H1 (cell line): Measurements from ENCODE around the gene ITPKB. TPM values are rescaled to one million over a fixed set of nuclear protein-coding genes. Genes with fewer than 3 reads are reported as not detected.

ENCODE experiments used
- CTCF ChIA-PET: fragments of 300-600 bp; sonication (Branson Sonifier 250); formaldehyde crosslinking; loops from one replicate; lab custom pipeline; 2021; ENCODE audit not compliant: partially characterized antibody; lab: Charles Lee
- POLR2A ChIA-PET: fragments of 300-600 bp; sonication (Branson Sonifier 250); formaldehyde crosslinking; loops from one replicate; lab custom pipeline; 2021; ENCODE audit warnings: inconsistent platforms; ENCODE audit not compliant: partially characterized antibody; lab: Charles Lee
- DNase-seq, 2 experiments: peaks; one replicate each; pipeline versions ENCODE4 v3.0.0 to v3.0.0-alpha.2; 2010 to 2022; ENCODE audit warnings: low spot score in 2 of 2, low read depth in 1 of 2, mixed read lengths in 1 of 2
- FAIRE-seq: peaks from 2 replicates; lab custom pipeline; 2011; peaks lifted over from hg19 to GRCh38; lab: Jason Lieb, UNC
- H2AFZ ChIP-seq: 2 replicates; pipeline ENCODE4 v1.8.1; 2012; ENCODE audit warnings: low read length, inconsistent platforms
- H2AK5ac ChIP-seq: 2 replicates; pipeline ENCODE4 v1.6.1; 2013; ENCODE audit warnings: low read depth, low read length
- H2BK120ac ChIP-seq: replicated peaks from 2 replicates; pipeline ENCODE3; 2013; ENCODE audit warnings: low read depth, low read length, inconsistent platforms
- H2BK12ac ChIP-seq: 2 replicates; pipeline ENCODE4 v1.6.1; 2013; ENCODE audit warnings: low read depth, low read length
- H2BK15ac ChIP-seq: 2 replicates; pipeline ENCODE4 v1.6.1; 2013; ENCODE audit warnings: low read length
- H2BK20ac ChIP-seq: 2 replicates; pipeline ENCODE4 v1.6.1; 2013; ENCODE audit warnings: low read length
- H2BK5ac ChIP-seq: 2 replicates; pipeline ENCODE4 v1.6.1; 2013; ENCODE audit warnings: low read depth, low read length
- H3K14ac ChIP-seq: 2 replicates; pipeline ENCODE4 v1.6.1; 2013; ENCODE audit warnings: inconsistent platforms; ENCODE audit not compliant: insufficient read length
- H3K18ac ChIP-seq: 2 replicates; pipeline ENCODE4 v1.6.1; 2013; ENCODE audit warnings: low read length; ENCODE audit errors: extremely low read depth
- H3K23ac ChIP-seq: 2 replicates; pipeline ENCODE4 v1.6.1; 2013; ENCODE audit warnings: inconsistent platforms; ENCODE audit not compliant: insufficient read length
- H3K23me2 ChIP-seq: 2 replicates; pipeline ENCODE4 v1.6.1; 2013; ENCODE audit warnings: low read depth, low read length
- H3K27ac ChIP-seq: 2 replicates; pipeline ENCODE4 v1.6.1; 2011; ENCODE audit warnings: low read depth, low read length, inconsistent platforms
- H3K27me3 ChIP-seq, 4 experiments: replicated peaks in 1 of 4; 1 replicate in 1 of 4; 2 replicates in 3 of 4; pipeline versions ENCODE4 v1.6.1 to v1.8.1; 2011 to 2013; ENCODE audit warnings: low read length in 3 of 4, mild to moderate bottlenecking in 3 of 4, inconsistent platforms in 2 of 4, mixed read lengths in 2 of 4, moderate library complexity in 1 of 4; ENCODE audit not compliant: control insufficient read depth in 3 of 4, insufficient read depth in 3 of 4; ENCODE audit errors: extremely low read depth in 1 of 4
- H3K36me3 ChIP-seq, 4 experiments: 2 replicates each; pipeline versions ENCODE4 v1.6.1 to v1.8.1; 2011 to 2013; ENCODE audit warnings: mild to moderate bottlenecking in 4 of 4, low read length in 3 of 4, moderate library complexity in 2 of 4, control low read depth in 1 of 4, inconsistent platforms in 1 of 4; ENCODE audit not compliant: insufficient read depth in 4 of 4, control insufficient read depth in 2 of 4
- H3K4ac ChIP-seq: replicated peaks from 2 replicates; pipeline ENCODE3; 2013; ENCODE audit warnings: low read length, low read depth, mixed read lengths, inconsistent platforms; ENCODE audit not compliant: insufficient read length
- H3K4me1 ChIP-seq, 4 experiments: replicated peaks in 1 of 4; 1 replicate in 1 of 4; 2 replicates in 3 of 4; pipeline versions ENCODE4 v1.6.1 to v1.8.1; 2011 to 2013; ENCODE audit warnings: low read length in 3 of 4, inconsistent platforms in 2 of 4, mixed read lengths in 1 of 4; ENCODE audit not compliant: insufficient read depth in 4 of 4, control insufficient read depth in 3 of 4
- H3K4me2 ChIP-seq, 2 experiments: 2 replicates each; pipeline versions ENCODE4 v1.6.1 to v1.8.1; 2011 to 2013; ENCODE audit warnings: low read depth in 2 of 2, low read length in 2 of 2, control low read depth in 1 of 2, inconsistent platforms in 1 of 2, mild to moderate bottlenecking in 1 of 2; ENCODE audit not compliant: insufficient read depth in 1 of 2
- H3K4me3 ChIP-seq, 4 experiments: fragments of 200-600, 300-600 bp in 1 of 4; sonication (generic), shearing (Covaris generic), sonication (Bioruptor Twin) in 1 of 4; 2 replicates each; pipeline versions ENCODE4 v1.5.1 to v1.8.1; 2011 to 2016; ENCODE audit warnings: low read length in 4 of 4, low read depth in 3 of 4, control low read depth in 2 of 4, inconsistent platforms in 2 of 4, mild to moderate bottlenecking in 2 of 4, mixed read lengths in 1 of 4, moderate library complexity in 1 of 4; ENCODE audit not compliant: insufficient read depth in 2 of 4; ENCODE audit errors: extremely low read depth in 1 of 4
- H3K56ac ChIP-seq: replicated peaks from 2 replicates; pipeline ENCODE3; 2013; ENCODE audit warnings: low read depth, mild to moderate bottlenecking, mixed read lengths, low read length, inconsistent platforms; ENCODE audit not compliant: insufficient read length
- H3K79me1 ChIP-seq: 2 replicates; pipeline ENCODE4 v1.6.1; 2013; ENCODE audit warnings: low read depth, low read length, control low read depth
- H3K79me2 ChIP-seq, 2 experiments: 2 replicates each; pipeline versions ENCODE4 v1.6.1 to v1.8.1; 2012 to 2013; ENCODE audit warnings: low read length in 2 of 2, mild to moderate bottlenecking in 2 of 2, inconsistent platforms in 1 of 2; ENCODE audit not compliant: insufficient read depth in 2 of 2, control insufficient read depth in 1 of 2
- H3K9ac ChIP-seq, 4 experiments: replicated peaks in 1 of 4; 1 replicate in 1 of 4; 2 replicates in 3 of 4; pipeline versions ENCODE4 v1.6.1 to v1.8.1; 2011 to 2013; ENCODE audit warnings: low read depth in 3 of 4, low read length in 3 of 4, control low read depth in 2 of 4, mild to moderate bottlenecking in 2 of 4, moderate library complexity in 2 of 4, inconsistent platforms in 1 of 4; ENCODE audit errors: extremely low read depth in 1 of 4
- H3K9me3 ChIP-seq, 2 experiments: 2 replicates each; pipeline versions ENCODE4 v1.6.1 to v1.8.1; 2012 to 2013; ENCODE audit warnings: mild to moderate bottlenecking in 2 of 2, moderate library complexity in 2 of 2, control low read depth in 1 of 2, inconsistent platforms in 1 of 2, low read depth in 1 of 2, low read length in 1 of 2, mixed read lengths in 1 of 2; ENCODE audit not compliant: insufficient read depth in 2 of 2
- H4K20me1 ChIP-seq, 2 experiments: replicated peaks in 1 of 2; 2 replicates each; pipeline versions ENCODE3 to v1.8.1; 2011 to 2013; ENCODE audit warnings: inconsistent platforms in 2 of 2, low read length in 2 of 2, mild to moderate bottlenecking in 1 of 2; ENCODE audit not compliant: insufficient read depth in 2 of 2, control insufficient read depth in 1 of 2
- H4K5ac ChIP-seq: 2 replicates; pipeline ENCODE4 v1.6.1; 2013; ENCODE audit warnings: low read length, low read depth, mixed read lengths, inconsistent platforms; ENCODE audit not compliant: insufficient read length
- H4K8ac ChIP-seq: 2 replicates; pipeline ENCODE4 v1.8.0; 2013; ENCODE audit warnings: mild to moderate bottlenecking, moderate library complexity, low read length, inconsistent platforms; ENCODE audit not compliant: insufficient read depth; ENCODE audit errors: extremely low read depth
- H4K91ac ChIP-seq: replicated peaks from 2 replicates; pipeline ENCODE3; 2013; ENCODE audit warnings: low read length, mixed read lengths, inconsistent platforms; ENCODE audit not compliant: insufficient read length
- BRCA1 ChIP-seq: IDR thresholded peaks from 2 replicates; pipeline ENCODE4 v1.6.1; 2012; ENCODE audit warnings: low read depth, low read length, improper control_type of control experiment
- CREB1 ChIP-seq: IDR thresholded peaks from 2 replicates; pipeline ENCODE4 v1.6.1; 2012; ENCODE audit warnings: inconsistent platforms
- JUN ChIP-seq: IDR thresholded peaks from 2 replicates; pipeline ENCODE4 v1.6.1; 2011; ENCODE audit warnings: low read depth, mild to moderate bottlenecking, improper control_type of control experiment, low read length
- KDM1A ChIP-seq: fragments of 200-600, 300-600 bp; sonication (generic); IDR thresholded peaks from 2 replicates; pipeline ENCODE4 v1.7.1; 2016; ENCODE audit warnings: mild to moderate bottlenecking, low read length, borderline replicate concordance
- KDM4A ChIP-seq: IDR thresholded peaks from one replicate; pipeline ENCODE4 v1.7.1; 2012; ENCODE audit warnings: low read depth, mild to moderate bottlenecking, moderate library complexity, low read length, inconsistent platforms; ENCODE audit not compliant: severe bottlenecking
- POLR2AphosphoS5 ChIP-seq: IDR thresholded peaks from 2 replicates; pipeline ENCODE4 v1.6.1; 2011; ENCODE audit warnings: low read depth, low read length
- RNF2 ChIP-seq: fragments of 200-900, 300-1000 bp; sonication (generic); IDR thresholded peaks from 2 replicates; pipeline ENCODE4 v1.7.1; 2016; ENCODE audit warnings: borderline replicate concordance, low read depth, mild to moderate bottlenecking, antibody characterized with exemption, low read length; ENCODE audit not compliant: poor library complexity, severe bottlenecking; ENCODE audit errors: missing control alignments
- RXRA ChIP-seq: IDR thresholded peaks from 2 replicates; pipeline ENCODE4 v1.6.1; 2011; ENCODE audit warnings: low read depth, mild to moderate bottlenecking, low read length, moderate library complexity; ENCODE audit not compliant: insufficient read depth
- SP1 ChIP-seq: IDR thresholded peaks from 2 replicates; pipeline ENCODE4 v1.6.1; 2011; ENCODE audit warnings: low read depth, low read length
- SP4 ChIP-seq: IDR thresholded peaks from 2 replicates; pipeline ENCODE4 v1.6.1; 2012; ENCODE audit warnings: low read length, inconsistent platforms
- TAF7 ChIP-seq: optimal IDR thresholded peaks from 2 replicates; pipeline ENCODE3; 2011; ENCODE audit warnings: low read depth, mild to moderate bottlenecking, inconsistent platforms, low read length, moderate library complexity, borderline replicate concordance
- WGBS, 2 experiments: shearing (Covaris generic) in 1 of 2; methylation state at CpG; one replicate each; pipeline versions ENCODE4 v1.1.6 to v1.1.7; 2013 to 2015; ENCODE audit warnings: low lambda C conversion rate in 2 of 2, mixed read lengths in 2 of 2, inconsistent platforms in 1 of 2, low coverage in 1 of 2, missing lambda C conversion rate in 1 of 2; ENCODE audit not compliant: insufficient replicate concordance in 2 of 2, insufficient coverage in 1 of 2, insufficient read length in 1 of 2; ENCODE audit errors: extremely low coverage in 1 of 2, missing lambda C conversion rate in 1 of 2; 5-methylcytosine and 5-hydroxymethylcytosine counted together
- polyA plus RNA-seq, 7 experiments: library from polyadenylated mRNA; depleted of rRNA in 3 of 7; stranded (reverse) in 5 of 7; unstranded in 2 of 7; fragments of >200 nt in 5 of 7; fragments of 200-250 nt in 2 of 7; gene quantifications; 1 replicate in 5 of 7; 2 replicates in 1 of 7; 4 replicates in 1 of 7; pipeline versions ENCODE4 v1.2.1 to v1.2.3, GENCODE V29; 2011 to 2013; ENCODE audit warnings: missing spikeins in 2 of 7, mixed read lengths in 2 of 7
- total RNA-seq: library from RNA; stranded (reverse); fragmentation: NEBNext Ultra II Directional; extraction: Animal tissue kit (Norgen Biotek cat#: 25700); gene quantifications from 2 replicates; pipeline ENCODE4 v1.2.1, GENCODE V29; 2021
- TF ChIP-seq, protein P1 (sequence below): IDR thresholded peaks from 2 replicates; pipeline ENCODE4 v1.6.1; 2012; ENCODE audit warnings: inconsistent platforms

The ITPKB gene
- total and polyA plus RNA-seq, 2 of the 8 experiments (the other 6 are each of a cell fraction or from before 2014, with no cell fraction given): 1.7 to 4.8 TPM

- Histone ChIP-seq H2BK15ac (peak overlapping the region; percentile 61; the same call in 1 of the 2 replicates), H2BK12ac (0 out of 2 replicates have a peak overlapping the region, but pooled peaks have one; percentile 29), H4K5ac (no peak overlapping the region), H3K23me2 (no peaks in the 10 kb centered on the region), H3K36me3 (no peaks in the 10 kb centered on the region), H3K4me2 (no peak overlapping the region), H2BK120ac (no peak overlapping the region), H3K18ac (no peak overlapping the region), H3K79me2 (no peaks in the 10 kb centered on the region), H3K27me3 (no peaks in the 10 kb centered on the region), H3K4me3 (no peak overlapping the region), H4K91ac (no peak overlapping the region), H3K9ac (no peak overlapping the region), H2AK5ac (peak overlapping the region; percentile 92; the same call in 1 of the 2 replicates), H3K27ac (no peak overlapping the region), H3K9me3 (no peaks in the 10 kb centered on the region), H3K23ac (no peak overlapping the region), H4K20me1 (no peaks in the 10 kb centered on the region), H3K4ac (no peak overlapping the region), H3K4me1 (peaks cover 4 to 27% (median 13%) of the 10 kb centered on the region in 4 experiments), H4K8ac (peak overlapping the region; percentile 16; the same call in 1 of the 2 replicates), H2BK5ac (no peak overlapping the region), H2BK20ac (peak overlapping the region; percentile 89), H3K56ac (no peak overlapping the region), H3K79me1 (no peaks in the 10 kb centered on the region), H2AFZ (no peak overlapping the region), H3K14ac (no peak overlapping the region)
- 96% methylated on average over 5 of the region's 5 CpGs; no CpG with 5 or more reads in 1 of the 2 experiments for WGBS, 2 experiments
- ChIA-PET CTCF (interaction anchor here (0.6 to 1.7 kb wide), 5 partner anchors 21 to 537 kb away, joined by 3 to 5 read pairs (median 3); no protein-coding TSS in a partner anchor), POLR2A (no interaction called here)
- FAIRE-seq (no peak), DNase-seq (no peak)
- TF ChIP-seq KDM4A: no peak
- TF ChIP-seq CREB1: no peak
- TF ChIP-seq, protein P1, sequence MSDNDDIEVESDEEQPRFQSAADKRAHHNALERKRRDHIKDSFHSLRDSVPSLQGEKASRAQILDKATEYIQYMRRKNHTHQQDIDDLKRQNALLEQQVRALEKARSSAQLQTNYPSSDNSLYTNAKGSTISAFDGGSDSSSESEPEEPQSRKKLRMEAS: no peak
- no peak for TF ChIP-seq JUN
- no peak for TF ChIP-seq POLR2AphosphoS5
- no peak for TF ChIP-seq SP4
- TF ChIP-seq SP1: no peak
- TF ChIP-seq KDM1A: no peak
- no peak for TF ChIP-seq RNF2
- TF ChIP-seq BRCA1: no peak
- no peak for TF ChIP-seq RXRA
- no peak for TF ChIP-seq TAF7
Measured at GRCh38 chr1:226659641-226660040, 79.4 kb downstream of the ITPKB start.
